ENCODE data around the gene ACOT4.
"Not testable (repeated sequence)": the region's sequence is repeated elsewhere in the genome, so short reads cannot be mapped to it uniquely, and the experiment has no call there.

GRCh38 chr14:73582102-73582979 lies 9.3 kb upstream of the ACOT4 start:
- not testable (repeated sequence) for TF ChIP-seq CTCF, POLR2A (IDR thresholded peaks at IDR 0.05)

Data from body of pancreas (tissue), 4 donors.